ENCODE measurements around the gene RCAN2.

DNA sequence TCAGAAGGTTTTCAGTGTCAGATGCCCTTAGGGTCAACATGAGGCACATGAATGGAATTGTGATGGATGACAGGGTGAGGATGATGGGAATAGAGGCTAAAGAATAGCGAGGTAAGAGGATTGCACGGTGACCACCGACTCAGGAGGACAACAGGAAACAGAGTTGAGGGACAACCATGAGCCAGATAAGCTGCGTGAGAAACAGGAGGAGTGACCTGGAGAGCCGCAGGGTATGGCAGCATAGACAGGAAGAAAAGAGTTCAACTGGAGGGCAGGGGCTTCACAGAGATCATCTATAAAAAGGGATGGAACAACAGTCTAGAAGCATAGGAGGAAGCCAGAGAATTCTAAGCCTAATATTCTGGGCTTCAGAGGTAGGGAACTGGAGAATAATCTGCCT, 235.7 kb downstream of the RCAN2 start:
- TF ChIP-seq CTCF (IDR thresholded peaks at IDR 0.05; ENCODE audit: insufficient read depth, low read length) (no peak), REST (IDR thresholded peaks at IDR 0.05; ENCODE audit: insufficient replicate concordance, low read depth) (no peak)

Data from HL-60 (cell line).